D721Med (cell line): ENCODE data around the gene TLCD2.

Experiments
- DNase-seq: peaks from one replicate; pipeline ENCODE4 v3.0.0; 2011; ENCODE audit warnings: low spot score; ENCODE audit not compliant: insufficient read length
- FAIRE-seq: peaks from 2 replicates; lab custom pipeline; 2011; peaks lifted over from hg19 to GRCh38; lab: Jason Lieb, UNC
- TF ChIP-seq, protein P1 (sequence below): IDR thresholded peaks from 2 replicates; pipeline ENCODE4 v1.5.1; 2012; ENCODE audit warnings: mild to moderate bottlenecking, control low read depth; ENCODE audit not compliant: insufficient read depth; ENCODE audit errors: missing control alignments

Gene TLCD2

DNA sequence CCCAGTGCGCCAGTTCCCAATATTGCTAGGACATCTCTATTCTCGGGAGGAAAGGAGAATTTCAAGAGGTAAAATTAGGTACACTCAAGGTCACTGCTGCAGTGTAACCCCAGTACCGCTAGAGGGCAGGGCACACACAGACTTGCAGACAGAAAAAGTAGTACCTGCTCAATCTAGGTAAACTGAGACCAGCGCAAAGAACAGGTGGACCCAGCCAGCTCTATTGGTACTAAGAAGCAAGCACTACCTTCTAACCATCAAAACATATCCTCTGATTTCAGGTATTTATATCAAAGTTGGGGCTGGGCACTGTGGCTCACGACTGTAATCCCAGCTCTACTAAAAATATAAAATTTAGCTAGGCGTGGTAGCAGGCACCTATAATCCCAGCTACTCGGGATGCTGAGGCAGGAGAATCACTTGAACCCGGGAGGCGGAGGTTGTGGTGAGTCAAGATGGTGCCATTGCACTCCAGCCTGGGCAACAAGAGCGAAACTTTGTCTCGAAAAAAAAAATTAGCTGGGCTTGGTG is 10.7 kb upstream of the TLCD2 start:
- no peak for DNase-seq
- peak; percentile 16 for FAIRE-seq
- TF ChIP-seq, protein P1, sequence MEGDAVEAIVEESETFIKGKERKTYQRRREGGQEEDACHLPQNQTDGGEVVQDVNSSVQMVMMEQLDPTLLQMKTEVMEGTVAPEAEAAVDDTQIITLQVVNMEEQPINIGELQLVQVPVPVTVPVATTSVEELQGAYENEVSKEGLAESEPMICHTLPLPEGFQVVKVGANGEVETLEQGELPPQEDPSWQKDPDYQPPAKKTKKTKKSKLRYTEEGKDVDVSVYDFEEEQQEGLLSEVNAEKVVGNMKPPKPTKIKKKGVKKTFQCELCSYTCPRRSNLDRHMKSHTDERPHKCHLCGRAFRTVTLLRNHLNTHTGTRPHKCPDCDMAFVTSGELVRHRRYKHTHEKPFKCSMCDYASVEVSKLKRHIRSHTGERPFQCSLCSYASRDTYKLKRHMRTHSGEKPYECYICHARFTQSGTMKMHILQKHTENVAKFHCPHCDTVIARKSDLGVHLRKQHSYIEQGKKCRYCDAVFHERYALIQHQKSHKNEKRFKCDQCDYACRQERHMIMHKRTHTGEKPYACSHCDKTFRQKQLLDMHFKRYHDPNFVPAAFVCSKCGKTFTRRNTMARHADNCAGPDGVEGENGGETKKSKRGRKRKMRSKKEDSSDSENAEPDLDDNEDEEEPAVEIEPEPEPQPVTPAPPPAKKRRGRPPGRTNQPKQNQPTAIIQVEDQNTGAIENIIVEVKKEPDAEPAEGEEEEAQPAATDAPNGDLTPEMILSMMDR = peak; percentile 73

- TF ChIP-seq, protein P1 = no peak
Observed at GRCh38 chr17:1718362-1719165, 8.4 kb upstream of the TLCD2 start.

GRCh38 chr17:1716912-1717695 is 6.9 kb upstream of the TLCD2 start:
- FAIRE-seq (peak; percentile 29), DNase-seq (peak; percentile 97)
- TF ChIP-seq, protein P1 = no peak

More at GRCh38 chr17:1718362-1719165, 8.4 kb upstream of the TLCD2 start:
- DNase-seq = no peak
- no peak for FAIRE-seq

DNA sequence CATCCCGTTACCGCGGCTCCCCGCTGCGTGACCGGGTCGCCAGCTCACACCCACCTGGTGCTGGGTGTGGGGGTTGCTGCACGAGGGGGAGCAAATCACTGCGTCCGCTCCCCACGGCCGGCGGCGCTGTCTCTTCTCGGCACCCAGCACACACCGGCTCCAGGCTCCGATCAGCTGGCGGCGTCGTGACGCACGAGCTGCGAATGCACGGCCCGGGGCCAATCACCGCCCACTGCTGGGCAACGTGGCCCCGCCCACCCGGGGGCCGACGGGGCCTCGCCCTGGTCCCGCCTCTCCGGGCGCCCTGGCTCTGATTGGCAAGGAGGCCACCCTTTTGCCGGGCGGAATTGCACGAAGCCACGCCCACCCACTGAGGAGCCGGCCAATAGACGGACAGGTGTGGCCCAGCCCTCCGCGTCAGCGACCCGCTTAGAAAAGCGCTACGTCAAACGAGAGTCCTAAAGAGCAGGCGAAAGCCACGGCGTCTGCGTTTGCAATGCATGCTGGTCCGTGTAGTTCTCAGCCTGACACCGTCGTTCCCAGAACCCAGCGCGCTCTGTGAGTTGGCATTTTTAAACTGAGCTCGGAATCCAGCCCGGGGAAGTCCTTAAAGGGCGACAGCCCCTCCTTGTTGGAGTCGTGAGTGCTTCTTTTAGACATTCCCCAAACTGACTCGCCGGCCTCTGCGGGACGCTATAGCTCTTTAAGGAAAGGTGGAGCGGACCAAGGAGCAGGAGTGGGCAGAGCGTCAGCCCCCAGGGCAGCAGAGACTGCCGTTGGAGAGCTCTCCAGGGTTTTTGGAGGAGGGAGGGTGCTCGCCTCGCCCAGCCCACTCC is 6.1 kb upstream of the TLCD2 start:
- FAIRE-seq (peak; percentile 41), DNase-seq (peak; percentile 99)
- TF ChIP-seq, protein P1 = no peak

GRCh38 chr17:1715803-1716075 is 5.6 kb upstream of the TLCD2 start:
- DNase-seq (no peak), FAIRE-seq (no peak)
- TF ChIP-seq, protein P1 = no peak

DNA sequence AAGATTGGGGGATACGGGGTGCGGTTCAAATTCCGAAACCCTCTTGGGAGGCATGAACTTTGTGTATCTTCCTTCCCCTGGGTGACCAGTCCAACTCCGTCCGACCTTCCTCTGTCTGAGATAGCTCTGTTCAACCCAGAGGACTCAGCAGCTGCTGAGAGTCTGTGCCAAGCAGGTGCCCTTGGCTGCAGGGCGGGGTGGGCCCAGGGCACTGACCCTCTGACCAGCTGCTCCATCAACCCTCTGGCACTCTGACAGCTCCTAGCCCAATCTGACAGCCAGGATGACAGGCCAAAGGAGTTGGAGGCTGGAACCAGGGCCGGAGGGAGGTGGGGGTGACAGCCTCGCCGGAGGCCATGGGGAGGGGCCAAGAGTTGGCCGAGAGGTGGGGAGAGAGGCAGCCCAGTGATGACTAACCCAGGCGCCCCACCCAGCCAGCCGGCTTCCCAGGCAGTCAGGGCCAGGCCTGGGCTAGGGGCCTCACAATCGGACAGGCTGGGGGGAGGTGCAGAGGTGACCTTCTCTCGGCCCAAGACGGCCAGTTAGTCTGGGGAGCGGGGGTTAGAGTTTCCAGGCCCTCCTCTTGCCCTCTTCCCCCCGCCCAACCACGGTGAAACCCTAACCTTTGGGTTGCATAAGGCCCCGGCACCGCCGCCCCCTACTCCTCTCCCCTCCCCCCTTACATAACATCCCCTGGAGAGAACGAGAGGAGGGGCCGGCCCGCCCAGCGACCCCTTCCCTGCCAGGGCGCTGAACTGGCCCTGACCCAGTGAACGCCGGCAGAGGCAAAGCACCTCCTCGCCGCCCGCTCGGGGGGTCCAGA is 5.0 kb upstream of the TLCD2 start:
- DNase-seq (no peak), FAIRE-seq (no peak)
- TF ChIP-seq, protein P1 = no peak
